ENCODE results near the gene KCNT2.

Gene KCNT2

GRCh38 chr1:196403803-196404690, 204.2 kb downstream of the KCNT2 start:
- Histone ChIP-seq H3K9me3 (ENCODE audit: control insufficient read depth, insufficient read depth, low read length) (no peaks in the 10 kb centered on the region), H3K36me3 (ENCODE audit: control insufficient read depth, low read length) (no peaks in the 10 kb centered on the region), H3K4me3 (ENCODE audit: low read length) (no peak overlapping the region), H3K27ac (ENCODE audit: low read depth, low read length) (no peak overlapping the region), H3K27me3 (ENCODE audit: control insufficient read depth, low read length) (no peaks in the 10 kb centered on the region), H3F3A (ENCODE audit: control insufficient read depth, insufficient read depth) (no peaks in the 10 kb centered on the region), H3K4me1 (ENCODE audit: control insufficient read depth, low read length) (no peaks in the 10 kb centered on the region), H4K20me1 (ENCODE audit: control insufficient read depth, insufficient read depth, low read depth, low read length) (no peaks in the 10 kb centered on the region), H3K79me2 (ENCODE audit: control insufficient read depth, low read length) (no peaks in the 10 kb centered on the region), H3K4me2 (ENCODE audit: low read length) (no peak overlapping the region), H3K9me2 (replicated peaks; ENCODE audit: control insufficient read depth, low read length) (no peaks in the 10 kb centered on the region)
- no peak for TF ChIP-seq EZH2phosphoT487 (IDR thresholded peaks at IDR 0.05; ENCODE audit: borderline replicate concordance, low read length)

DNA sequence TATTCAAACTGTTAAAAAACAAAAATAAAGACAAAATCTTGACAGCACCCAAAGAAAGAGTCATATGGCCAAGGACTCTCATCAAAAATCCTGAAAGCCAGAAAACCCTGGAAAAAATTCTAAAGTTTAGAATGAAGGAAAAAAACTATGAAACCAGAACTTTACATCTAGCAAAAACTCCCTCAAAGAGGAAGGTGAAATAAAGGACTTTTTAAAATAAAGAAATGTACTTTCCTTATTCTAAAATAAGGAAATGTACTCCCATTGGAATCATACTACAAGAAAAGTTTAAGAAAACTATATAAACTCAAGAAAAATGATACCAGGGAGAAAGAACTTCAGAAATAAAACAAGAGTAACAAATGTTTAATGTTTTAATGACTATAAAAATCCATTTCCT, 206.3 kb downstream of the KCNT2 start:
- H3K79me2 ChIP-seq (ENCODE audit: control insufficient read depth, low read length), result no peaks in the 10 kb centered on the region
- no peaks in the 10 kb centered on the region for H3K9me2 ChIP-seq (replicated peaks; ENCODE audit: control insufficient read depth, low read length)
- H3K36me3 ChIP-seq (ENCODE audit: control insufficient read depth, low read length), result no peaks in the 10 kb centered on the region
- H3K27me3 ChIP-seq (ENCODE audit: control insufficient read depth, low read length), result no peaks in the 10 kb centered on the region
- H3K4me1 ChIP-seq (ENCODE audit: control insufficient read depth, low read length), result no peaks in the 10 kb centered on the region
- no peak overlapping the region for H3K4me3 ChIP-seq (ENCODE audit: low read length)
- H3F3A ChIP-seq (ENCODE audit: control insufficient read depth, insufficient read depth), result no peaks in the 10 kb centered on the region
- H4K20me1 ChIP-seq (ENCODE audit: control insufficient read depth, insufficient read depth, low read depth, low read length), result no peaks in the 10 kb centered on the region
- no peak overlapping the region for H3K4me2 ChIP-seq (ENCODE audit: low read length)
- no peak for TF ChIP-seq CTCF (IDR thresholded peaks at IDR 0.05; ENCODE audit: low read depth, low read length, poor library complexity, severe bottlenecking)
- no peak for TF ChIP-seq EZH2phosphoT487 (IDR thresholded peaks at IDR 0.05; ENCODE audit: borderline replicate concordance, low read length)
- no peaks in the 10 kb centered on the region for H3K9me3 ChIP-seq (ENCODE audit: control insufficient read depth, insufficient read depth, low read length)
- no peak overlapping the region for H3K27ac ChIP-seq (ENCODE audit: low read depth, low read length)

DNA sequence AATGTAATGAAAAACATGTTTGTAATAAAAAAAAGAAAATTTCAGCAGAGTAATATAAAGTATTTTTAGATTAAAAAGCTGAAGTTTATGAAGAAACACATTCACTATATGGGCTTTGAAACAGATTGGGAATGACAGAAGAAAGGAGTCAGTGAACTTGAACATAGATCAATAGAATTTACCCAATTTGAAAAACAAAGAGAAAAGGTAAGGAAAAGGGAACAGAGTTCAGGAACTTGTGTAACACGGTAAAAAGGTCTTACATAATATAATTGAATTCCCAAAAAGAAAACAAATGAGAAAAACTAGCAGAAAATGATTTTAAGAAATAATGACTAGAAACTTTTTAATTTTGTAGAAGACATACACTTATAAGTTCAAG, 206.8 kb downstream of the KCNT2 start:
- no peaks in the 10 kb centered on the region for H3K36me3 ChIP-seq (ENCODE audit: control insufficient read depth, low read length)
- no peaks in the 10 kb centered on the region for H3K9me2 ChIP-seq (replicated peaks; ENCODE audit: control insufficient read depth, low read length)
- no peak overlapping the region for H3K4me2 ChIP-seq (ENCODE audit: low read length)
- H3K4me3 ChIP-seq (ENCODE audit: low read length), result no peak overlapping the region
- no peaks in the 10 kb centered on the region for H3K79me2 ChIP-seq (ENCODE audit: control insufficient read depth, low read length)
- H3K27me3 ChIP-seq (ENCODE audit: control insufficient read depth, low read length), result no peaks in the 10 kb centered on the region
- TF ChIP-seq CTCF (IDR thresholded peaks at IDR 0.05; ENCODE audit: low read depth, low read length, poor library complexity, severe bottlenecking) (no peak), EZH2phosphoT487 (IDR thresholded peaks at IDR 0.05; ENCODE audit: borderline replicate concordance, low read length) (no peak)
- H3K9me3 ChIP-seq (ENCODE audit: control insufficient read depth, insufficient read depth, low read length), result no peaks in the 10 kb centered on the region
- no peaks in the 10 kb centered on the region for H3F3A ChIP-seq (ENCODE audit: control insufficient read depth, insufficient read depth)
- no peaks in the 10 kb centered on the region for H4K20me1 ChIP-seq (ENCODE audit: control insufficient read depth, insufficient read depth, low read depth, low read length)
- H3K27ac ChIP-seq (ENCODE audit: low read depth, low read length), result no peak overlapping the region
- H3K4me1 ChIP-seq (ENCODE audit: control insufficient read depth, low read length), result no peaks in the 10 kb centered on the region

All from DOHH2 (cell line).